HG03066 (cell line): ENCODE data around the gene TTLL11.
"Not testable (repeated sequence)": the region's sequence is repeated elsewhere in the genome, so short reads cannot be mapped to it uniquely, and the experiment has no call there.

Experiments used
- ATAC-seq: cut with Tn5 transposase; IDR thresholded peaks from one replicate; pipeline ENCODE4 v1.9.1; 2021; ENCODE audit warnings: low read depth; ENCODE audit not compliant: unreplicated experiment

Gene TTLL11

GRCh38 chr9:121983736-121984135 is 109.4 kb downstream of the TTLL11 start:
- no peak for ATAC-seq

GRCh38 chr9:121981118-121981883 is 111.8 kb downstream of the TTLL11 start:
- ATAC-seq = no peak

GRCh38 chr9:121980665-121981064 is 112.4 kb downstream of the TTLL11 start:
- ATAC-seq = not testable (repeated sequence)

GRCh38 chr9:121979736-121980135 is 113.4 kb downstream of the TTLL11 start:
- no peak for ATAC-seq

- ATAC-seq = no peak
Measured at GRCh38 chr9:121976751-121977150, 116.4 kb downstream of the TTLL11 start.

- ATAC-seq = no peak
Measured at GRCh38 chr9:121975801-121976277, 117.3 kb downstream of the TTLL11 start.

GRCh38 chr9:121974421-121974820 is 118.7 kb downstream of the TTLL11 start:
- ATAC-seq = no peak

GRCh38 chr9:121972501-121972981 is 120.6 kb downstream of the TTLL11 start:
- ATAC-seq = no peak

- no peak for ATAC-seq
Measured at GRCh38 chr9:121968056-121968455, 125.1 kb downstream of the TTLL11 start.

GRCh38 chr9:121966706-121967105 is 126.4 kb downstream of the TTLL11 start:
- no peak for ATAC-seq

GRCh38 chr9:121963528-121963995 is 129.5 kb downstream of the TTLL11 start:
- no peak for ATAC-seq

- ATAC-seq = no peak
Measured at GRCh38 chr9:121962421-121962820, 130.7 kb downstream of the TTLL11 start.

GRCh38 chr9:121960665-121961064 is 132.4 kb downstream of the TTLL11 start:
- no peak for ATAC-seq

- no peak for ATAC-seq
Measured at GRCh38 chr9:121958530-121958929, 134.6 kb downstream of the TTLL11 start.

- no peak for ATAC-seq
Measured at GRCh38 chr9:121956808-121957207, 136.3 kb downstream of the TTLL11 start.

- no peak for ATAC-seq
Measured at GRCh38 chr9:121955649-121956048, 137.5 kb downstream of the TTLL11 start.

GRCh38 chr9:121954477-121955140 is 138.5 kb downstream of the TTLL11 start:
- no peak for ATAC-seq

GRCh38 chr9:121952611-121953010 is 140.5 kb downstream of the TTLL11 start:
- no peak for ATAC-seq

- ATAC-seq = no peak
Measured at GRCh38 chr9:121950866-121951265, 142.2 kb downstream of the TTLL11 start.

- no peak for ATAC-seq
Measured at GRCh38 chr9:121950441-121950840, 142.7 kb downstream of the TTLL11 start.

- ATAC-seq = no peak
Measured at GRCh38 chr9:121949766-121950165, 143.3 kb downstream of the TTLL11 start.

GRCh38 chr9:121949364-121949763 is 143.7 kb downstream of the TTLL11 start:
- ATAC-seq = no peak
